ENCODE measurements around the gene TRAF6.
"Not testable (repeated sequence)": the region's sequence is repeated elsewhere in the genome, so short reads cannot be mapped to it uniquely, and the experiment has no call there.

The TRAF6 gene

GRCh38 chr11:36512016-36512415 lies 1.9 kb upstream of the TRAF6 start:
- no peaks in the 10 kb centered on the region for H3K36me3 ChIP-seq (ENCODE audit: control insufficient read depth, insufficient read depth, low read length, severe bottlenecking)
- no peak overlapping the region for H3K9ac ChIP-seq (ENCODE audit: low read length)
- no peak overlapping the region for H3K4me3 ChIP-seq (ENCODE audit: low read length)
- H3K4me1 ChIP-seq (ENCODE audit: control insufficient read depth, insufficient read depth, low read length), result peaks cover 9% of the 10 kb centered on the region
- no peak for DNase-seq (ENCODE audit: low read depth)
- peaks cover 9% of the 10 kb centered on the region for H3K9me3 ChIP-seq (ENCODE audit: control insufficient read depth, low read length)
- H3K27me3 ChIP-seq (replicated peaks; ENCODE audit: control insufficient read depth, insufficient read depth, low read length), result no peaks in the 10 kb centered on the region

- not testable (repeated sequence) for DNase-seq (ENCODE audit: low read depth); H3K4me1 ChIP-seq (ENCODE audit: control insufficient read depth, insufficient read depth, low read length); H3K27me3 ChIP-seq (replicated peaks; ENCODE audit: control insufficient read depth, insufficient read depth, low read length); H3K9me3 ChIP-seq (ENCODE audit: control insufficient read depth, low read length); H3K36me3 ChIP-seq (ENCODE audit: control insufficient read depth, insufficient read depth, low read length, severe bottlenecking)
- peak overlapping the region; percentile 95 for H3K9ac ChIP-seq (ENCODE audit: low read length)
- peak overlapping the region; percentile 97 for H3K4me3 ChIP-seq (ENCODE audit: low read length)
Measured at GRCh38 chr11:36511062-36511461, 990 bp upstream of the TRAF6 start.

GRCh38 chr11:36510594-36510942 lies 496 bp upstream of the TRAF6 start:
- H3K36me3 ChIP-seq (ENCODE audit: control insufficient read depth, insufficient read depth, low read length, severe bottlenecking), result no peaks in the 10 kb centered on the region
- H3K27me3 ChIP-seq (replicated peaks; ENCODE audit: control insufficient read depth, insufficient read depth, low read length), result no peaks in the 10 kb centered on the region
- peaks cover 9% of the 10 kb centered on the region for H3K9me3 ChIP-seq (ENCODE audit: control insufficient read depth, low read length)
- peak; percentile 38 for DNase-seq (ENCODE audit: low read depth)
- peak overlapping the region; percentile 95 for H3K9ac ChIP-seq (ENCODE audit: low read length)
- peak overlapping the region; percentile 97 for H3K4me3 ChIP-seq (ENCODE audit: low read length)
- peaks cover 9% of the 10 kb centered on the region for H3K4me1 ChIP-seq (ENCODE audit: control insufficient read depth, insufficient read depth, low read length)

- Histone ChIP-seq H3K4me1 (ENCODE audit: control insufficient read depth, insufficient read depth, low read length) (peaks cover 9% of the 10 kb centered on the region), H3K9me3 (ENCODE audit: control insufficient read depth, low read length) (peaks cover 6% of the 10 kb centered on the region), H3K4me3 (ENCODE audit: low read length) (peak overlapping the region; percentile 97), H3K27me3 (replicated peaks; ENCODE audit: control insufficient read depth, insufficient read depth, low read length) (no peaks in the 10 kb centered on the region), H3K9ac (ENCODE audit: low read length) (peak overlapping the region; percentile 95), H3K36me3 (ENCODE audit: control insufficient read depth, insufficient read depth, low read length, severe bottlenecking) (peaks cover 3% of the 10 kb centered on the region)
- peak; percentile 76 for DNase-seq (ENCODE audit: low read depth)
Measured at GRCh38 chr11:36509201-36509639, 852 bp downstream of the TRAF6 start.

- peaks cover 9% of the 10 kb centered on the region for H3K4me1 ChIP-seq (ENCODE audit: control insufficient read depth, insufficient read depth, low read length)
- peak overlapping the region; percentile 95 for H3K9ac ChIP-seq (ENCODE audit: low read length)
- H3K4me3 ChIP-seq (ENCODE audit: low read length), result peak overlapping the region; percentile 97
- peaks cover 1% of the 10 kb centered on the region for H3K9me3 ChIP-seq (ENCODE audit: control insufficient read depth, low read length)
- peaks cover 3% of the 10 kb centered on the region for H3K36me3 ChIP-seq (ENCODE audit: control insufficient read depth, insufficient read depth, low read length, severe bottlenecking)
- DNase-seq (ENCODE audit: low read depth), result peak; percentile 51
- no peaks in the 10 kb centered on the region for H3K27me3 ChIP-seq (replicated peaks; ENCODE audit: control insufficient read depth, insufficient read depth, low read length)
Measured at GRCh38 chr11:36508743-36509142, 1.3 kb downstream of the TRAF6 start.

- peak overlapping the region; percentile 97 for H3K4me3 ChIP-seq (ENCODE audit: low read length)
- no peaks in the 10 kb centered on the region for H3K9me3 ChIP-seq (ENCODE audit: control insufficient read depth, low read length)
- peak; percentile 18 for DNase-seq (ENCODE audit: low read depth)
- H3K36me3 ChIP-seq (ENCODE audit: control insufficient read depth, insufficient read depth, low read length, severe bottlenecking), result peaks cover 3% of the 10 kb centered on the region
- peaks cover 10% of the 10 kb centered on the region for H3K4me1 ChIP-seq (ENCODE audit: control insufficient read depth, insufficient read depth, low read length)
- no peak overlapping the region for H3K9ac ChIP-seq (ENCODE audit: low read length)
- H3K27me3 ChIP-seq (replicated peaks; ENCODE audit: control insufficient read depth, insufficient read depth, low read length), result no peaks in the 10 kb centered on the region
Measured at GRCh38 chr11:36507824-36508489, 2.1 kb downstream of the TRAF6 start.

- Histone ChIP-seq H3K9ac (ENCODE audit: low read length) (no peak overlapping the region), H3K27me3 (replicated peaks; ENCODE audit: control insufficient read depth, insufficient read depth, low read length) (no peaks in the 10 kb centered on the region), H3K36me3 (ENCODE audit: control insufficient read depth, insufficient read depth, low read length, severe bottlenecking) (peaks cover 36% of the 10 kb centered on the region), H3K4me3 (ENCODE audit: low read length) (no peak overlapping the region), H3K9me3 (ENCODE audit: control insufficient read depth, low read length) (no peaks in the 10 kb centered on the region), H3K4me1 (ENCODE audit: control insufficient read depth, insufficient read depth, low read length) (peaks cover 10% of the 10 kb centered on the region)
- no peak for DNase-seq (ENCODE audit: low read depth)
Measured at GRCh38 chr11:36501236-36501635, 8.8 kb downstream of the TRAF6 start.

- Histone ChIP-seq H3K4me3 (ENCODE audit: low read length) (no peak overlapping the region), H3K36me3 (ENCODE audit: control insufficient read depth, insufficient read depth, low read length, severe bottlenecking) (peaks cover 44% of the 10 kb centered on the region)
Measured at GRCh38 chr11:36500315-36500721, 9.8 kb downstream of the TRAF6 start.

GRCh38 chr11:36499315-36499714 lies 10.8 kb downstream of the TRAF6 start:
- no peaks in the 10 kb centered on the region for H3K27me3 ChIP-seq (replicated peaks; ENCODE audit: control insufficient read depth, insufficient read depth, low read length)
- no peaks in the 10 kb centered on the region for H3K9me3 ChIP-seq (ENCODE audit: control insufficient read depth, low read length)
- H3K4me3 ChIP-seq (ENCODE audit: low read length), result no peak overlapping the region
- DNase-seq (ENCODE audit: low read depth), result no peak
- peaks cover 50% of the 10 kb centered on the region for H3K36me3 ChIP-seq (ENCODE audit: control insufficient read depth, insufficient read depth, low read length, severe bottlenecking)
- H3K4me1 ChIP-seq (ENCODE audit: control insufficient read depth, insufficient read depth, low read length), result peaks cover 10% of the 10 kb centered on the region
- no peak overlapping the region for H3K9ac ChIP-seq (ENCODE audit: low read length)

More at GRCh38 chr11:36500315-36500721, 9.8 kb downstream of the TRAF6 start:
- DNase-seq (ENCODE audit: low read depth), result peak; percentile 80
- Histone ChIP-seq H3K9ac (ENCODE audit: low read length) (no peak overlapping the region), H3K27me3 (replicated peaks; ENCODE audit: control insufficient read depth, insufficient read depth, low read length) (no peaks in the 10 kb centered on the region), H3K4me1 (ENCODE audit: control insufficient read depth, insufficient read depth, low read length) (peaks cover 10% of the 10 kb centered on the region), H3K9me3 (ENCODE audit: control insufficient read depth, low read length) (no peaks in the 10 kb centered on the region)

GRCh38 chr11:36498721-36499120 lies 11.4 kb downstream of the TRAF6 start:
- peaks cover 56% of the 10 kb centered on the region for H3K36me3 ChIP-seq (ENCODE audit: control insufficient read depth, insufficient read depth, low read length, severe bottlenecking)

GRCh38 chr11:36493332-36493731 lies 16.7 kb downstream of the TRAF6 start:
- Histone ChIP-seq H3K36me3 (ENCODE audit: control insufficient read depth, insufficient read depth, low read length, severe bottlenecking) (peaks cover 85% of the 10 kb centered on the region), H3K9ac (ENCODE audit: low read length) (no peak overlapping the region), H3K4me1 (ENCODE audit: control insufficient read depth, insufficient read depth, low read length) (no peaks in the 10 kb centered on the region), H3K4me3 (ENCODE audit: low read length) (no peak overlapping the region), H3K27me3 (replicated peaks; ENCODE audit: control insufficient read depth, insufficient read depth, low read length) (no peaks in the 10 kb centered on the region), H3K9me3 (ENCODE audit: control insufficient read depth, low read length) (no peaks in the 10 kb centered on the region)
- no peak for DNase-seq (ENCODE audit: low read depth)

More at GRCh38 chr11:36498721-36499120, 11.4 kb downstream of the TRAF6 start:
- no peaks in the 10 kb centered on the region for H3K27me3 ChIP-seq (replicated peaks; ENCODE audit: control insufficient read depth, insufficient read depth, low read length)
- DNase-seq (ENCODE audit: low read depth), result no peak
- no peak overlapping the region for H3K4me3 ChIP-seq (ENCODE audit: low read length)
- H3K9me3 ChIP-seq (ENCODE audit: control insufficient read depth, low read length), result no peaks in the 10 kb centered on the region
- H3K4me1 ChIP-seq (ENCODE audit: control insufficient read depth, insufficient read depth, low read length), result peaks cover 10% of the 10 kb centered on the region
- H3K9ac ChIP-seq (ENCODE audit: low read length), result no peak overlapping the region

All from adipocyte (in vitro differentiated cells).